Measurements from ENCODE around the gene STXBP6.

STXBP6 gene

GRCh38 chr14:24915958-24916595 lies 133.9 kb downstream of the STXBP6 start:
- no peak overlapping the region for H3K27ac ChIP-seq (ENCODE audit: low read length)
- no peak overlapping the region for H2AFZ ChIP-seq (ENCODE audit: low read depth, low read length)
- no peak overlapping the region for H3K4me3 ChIP-seq (ENCODE audit: low read length)
- no peaks in the 10 kb centered on the region for H3K36me3 ChIP-seq (replicated peaks; ENCODE audit: low read depth, low read length)
- H3K4me2 ChIP-seq (ENCODE audit: low read length) = no peak overlapping the region
- no peaks in the 10 kb centered on the region for H3K27me3 ChIP-seq (ENCODE audit: low read depth, low read length)
- TF ChIP-seq CTCF (IDR thresholded peaks at IDR 0.05; ENCODE audit: low read depth, low read length) (no peak), EZH2phosphoT487 (IDR thresholded peaks at IDR 0.05; ENCODE audit: low read depth) (no peak)
- H3K4me1 ChIP-seq (ENCODE audit: low read length) = peaks cover 7% of the 10 kb centered on the region
- H3K9ac ChIP-seq (ENCODE audit: low read length) = no peak overlapping the region
- H4K20me1 ChIP-seq (ENCODE audit: insufficient read depth, low read length) = no peaks in the 10 kb centered on the region
- no peaks in the 10 kb centered on the region for H3K9me3 ChIP-seq (ENCODE audit: insufficient read depth, low read length)
- H3K79me2 ChIP-seq (ENCODE audit: low read length) = no peaks in the 10 kb centered on the region

GRCh38 chr14:24915403-24915921 lies 134.5 kb downstream of the STXBP6 start:
- Histone ChIP-seq H2AFZ (ENCODE audit: low read depth, low read length) (no peak overlapping the region), H3K4me2 (ENCODE audit: low read length) (no peak overlapping the region), H3K36me3 (replicated peaks; ENCODE audit: low read depth, low read length) (no peaks in the 10 kb centered on the region), H3K9ac (ENCODE audit: low read length) (no peak overlapping the region), H3K9me3 (ENCODE audit: insufficient read depth, low read length) (no peaks in the 10 kb centered on the region), H3K4me1 (ENCODE audit: low read length) (peaks cover 7% of the 10 kb centered on the region), H3K27me3 (ENCODE audit: low read depth, low read length) (no peaks in the 10 kb centered on the region), H3K27ac (ENCODE audit: low read length) (no peak overlapping the region), H3K79me2 (ENCODE audit: low read length) (no peaks in the 10 kb centered on the region), H3K4me3 (ENCODE audit: low read length) (no peak overlapping the region), H4K20me1 (ENCODE audit: insufficient read depth, low read length) (no peaks in the 10 kb centered on the region)
- TF ChIP-seq EZH2phosphoT487 (IDR thresholded peaks at IDR 0.05; ENCODE audit: low read depth) (no peak), CTCF (IDR thresholded peaks at IDR 0.05; ENCODE audit: low read depth, low read length) (no peak)

GRCh38 chr14:24913746-24914145 lies 136.2 kb downstream of the STXBP6 start:
- Histone ChIP-seq H3K9ac (ENCODE audit: low read length) (no peak overlapping the region), H3K4me2 (ENCODE audit: low read length) (no peak overlapping the region), H3K79me2 (ENCODE audit: low read length) (no peaks in the 10 kb centered on the region), H3K4me1 (ENCODE audit: low read length) (peaks cover 7% of the 10 kb centered on the region), H3K27ac (ENCODE audit: low read length) (no peak overlapping the region), H2AFZ (ENCODE audit: low read depth, low read length) (no peak overlapping the region), H3K4me3 (ENCODE audit: low read length) (no peak overlapping the region), H4K20me1 (ENCODE audit: insufficient read depth, low read length) (no peaks in the 10 kb centered on the region), H3K9me3 (ENCODE audit: insufficient read depth, low read length) (no peaks in the 10 kb centered on the region), H3K27me3 (ENCODE audit: low read depth, low read length) (no peaks in the 10 kb centered on the region), H3K36me3 (replicated peaks; ENCODE audit: low read depth, low read length) (no peaks in the 10 kb centered on the region)
- TF ChIP-seq EZH2phosphoT487 (IDR thresholded peaks at IDR 0.05; ENCODE audit: low read depth) (no peak), CTCF (IDR thresholded peaks at IDR 0.05; ENCODE audit: low read depth, low read length) (no peak)

- H3K79me2 ChIP-seq (ENCODE audit: low read length) = no peaks in the 10 kb centered on the region
- H3K4me3 ChIP-seq (ENCODE audit: low read length) = no peak overlapping the region
- H4K20me1 ChIP-seq (ENCODE audit: insufficient read depth, low read length) = no peaks in the 10 kb centered on the region
- no peak overlapping the region for H2AFZ ChIP-seq (ENCODE audit: low read depth, low read length)
- TF ChIP-seq CTCF (IDR thresholded peaks at IDR 0.05; ENCODE audit: low read depth, low read length) = no peak
- no peak for TF ChIP-seq EZH2phosphoT487 (IDR thresholded peaks at IDR 0.05; ENCODE audit: low read depth)
- H3K9me3 ChIP-seq (ENCODE audit: insufficient read depth, low read length) = no peaks in the 10 kb centered on the region
- H3K36me3 ChIP-seq (replicated peaks; ENCODE audit: low read depth, low read length) = no peaks in the 10 kb centered on the region
- H3K27ac ChIP-seq (ENCODE audit: low read length) = no peak overlapping the region
- H3K4me2 ChIP-seq (ENCODE audit: low read length) = no peak overlapping the region
- H3K27me3 ChIP-seq (ENCODE audit: low read depth, low read length) = no peaks in the 10 kb centered on the region
- no peak overlapping the region for H3K9ac ChIP-seq (ENCODE audit: low read length)
- peaks cover 7% of the 10 kb centered on the region for H3K4me1 ChIP-seq (ENCODE audit: low read length)
Observed at GRCh38 chr14:24913021-24913420, 136.9 kb downstream of the STXBP6 start.
